ENCODE measurements around the gene CACNB3. TPM values are rescaled to one million over a fixed set of nuclear protein-coding genes. Genes with fewer than 3 reads are reported as not detected.
A peak's percentile ranks its signal among the peaks of the same experiment; 100 is the strongest.

The CACNB3 gene
- total and polyA plus RNA-seq, 2 of the 8 experiments (the other 6 are each of a cell fraction or from before 2014, with no cell fraction given) = 12.5 to 16.0 TPM

DNA sequence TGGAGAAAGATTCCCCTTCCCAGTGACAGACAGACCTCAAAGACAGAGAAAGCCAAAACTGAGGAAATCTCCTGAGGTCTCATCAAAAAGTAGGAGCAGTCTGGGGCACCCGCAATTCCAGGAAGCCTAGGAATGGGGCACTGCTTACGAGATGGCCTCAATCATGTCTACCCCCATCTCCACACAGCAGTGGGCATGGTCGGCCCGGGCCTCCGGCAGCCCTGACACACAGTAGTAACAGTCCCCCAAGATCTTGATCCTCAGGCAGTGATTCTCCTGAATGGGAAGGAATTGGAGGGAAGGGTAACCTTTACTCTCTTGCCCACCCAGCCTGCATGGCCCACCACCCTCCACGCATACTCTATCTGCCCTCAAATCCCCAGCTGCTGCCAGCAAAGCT lies 41.3 kb upstream of the CACNB3 start:
- ChIA-PET CTCF (ENCODE audit: partially characterized antibody) (interaction anchor here (1.7 to 4.1 kb wide), 2 partner anchors 18 to 23 kb away, joined by 5 to 24 read pairs; no protein-coding TSS in a partner anchor), POLR2A (ENCODE audit: partially characterized antibody) (interaction anchor here (0.6 kb wide), 1 partner anchor 16 kb away, joined by 4 read pairs; no protein-coding TSS in a partner anchor)
- Histone ChIP-seq H2AFZ (ENCODE audit: low read length) (no peak overlapping the region), H3K9ac (replicated peaks in 1 of 4; ENCODE audit: extremely low read depth in 1 of 4, low read depth in 3 of 4, low read length in 3 of 4) (no peak overlapping the region), H4K5ac (ENCODE audit: insufficient read length, low read depth, low read length) (no peak overlapping the region), H3K27ac (ENCODE audit: low read depth, low read length) (peak overlapping the region; percentile 37; the same call in 1 of the 2 replicates), H3K4me3 (ENCODE audit: extremely low read depth in 1 of 4, insufficient read depth in 2 of 4, low read depth in 3 of 4, low read length in 4 of 4) (no peak overlapping the region), H3K36me3 (ENCODE audit: control insufficient read depth in 2 of 4, insufficient read depth in 4 of 4, low read length in 3 of 4) (peaks cover 2 to 37% (median 25%) of the 10 kb centered on the region in 4 experiments; a peak in 7 of 8 replicates), H3K79me1 (ENCODE audit: low read depth, low read length) (peaks cover 2% of the 10 kb centered on the region; the same call in 1 of the 2 replicates), H2BK15ac (ENCODE audit: low read length) (0 out of 2 replicates have a peak overlapping the region, but pooled peaks have one; percentile 46), H3K4me2 (ENCODE audit: insufficient read depth in 1 of 2, low read depth in 2 of 2, low read length in 2 of 2) (peak overlapping the region; percentile 32 to 37; a peak in 2 of 4 replicates), H4K91ac (replicated peaks; ENCODE audit: insufficient read length, low read length) (no peak overlapping the region), H2BK12ac (ENCODE audit: low read depth, low read length) (0 out of 2 replicates have a peak overlapping the region, but pooled peaks have one; percentile 9), H2BK120ac (replicated peaks; ENCODE audit: low read depth, low read length) (no peak overlapping the region), H3K23me2 (ENCODE audit: low read depth, low read length) (no peaks in the 10 kb centered on the region), H3K23ac (ENCODE audit: insufficient read length) (no peak overlapping the region), H2AK5ac (ENCODE audit: low read depth, low read length) (no peak overlapping the region; the same call in 1 of the 2 replicates), H3K9me3 (ENCODE audit: insufficient read depth in 2 of 2, low read depth in 1 of 2, low read length in 1 of 2) (no peaks in the 10 kb centered on the region), H2BK5ac (ENCODE audit: low read depth, low read length) (no peak overlapping the region; the same call in 1 of the 2 replicates), H3K79me2 (ENCODE audit: control insufficient read depth in 1 of 2, insufficient read depth in 2 of 2, low read length in 2 of 2) (no peaks in the 10 kb centered on the region), H3K27me3 (replicated peaks in 1 of 4; ENCODE audit: control insufficient read depth in 3 of 4, extremely low read depth in 1 of 4, insufficient read depth in 3 of 4, low read length in 3 of 4) (no peaks in the 10 kb centered on the region), H4K8ac (ENCODE audit: extremely low read depth, insufficient read depth, low read length) (no peak overlapping the region), H4K20me1 (replicated peaks in 1 of 2; ENCODE audit: control insufficient read depth in 1 of 2, insufficient read depth in 2 of 2, low read length in 2 of 2) (peaks cover 0 to 5% of the 10 kb centered on the region in 2 experiments), H3K4ac (replicated peaks; ENCODE audit: insufficient read length, low read depth, low read length) (no peak overlapping the region), H3K56ac (replicated peaks; ENCODE audit: insufficient read length, low read depth, low read length) (no peak overlapping the region), H3K14ac (ENCODE audit: insufficient read length) (no peak overlapping the region), H2BK20ac (ENCODE audit: low read length) (0 out of 2 replicates have a peak overlapping the region, but pooled peaks have one; percentile 90), H3K18ac (ENCODE audit: extremely low read depth, low read length) (no peak overlapping the region), H3K4me1 (replicated peaks in 1 of 4; ENCODE audit: control insufficient read depth in 3 of 4, insufficient read depth in 4 of 4, low read length in 3 of 4) (peaks cover 0 to 14% (median 11%) of the 10 kb centered on the region in 4 experiments; a peak in 6 of 7 replicates)
- FAIRE-seq (no peak), DNase-seq (ENCODE audit: low read depth in 1 of 2, low spot score in 2 of 2) (no peak)
- TF ChIP-seq EP300 (IDR thresholded peaks at IDR 0.05; ENCODE audit: borderline replicate concordance in 1 of 2, low read depth in 2 of 2, low read length in 2 of 2) (no peak), JUN (IDR thresholded peaks at IDR 0.05; ENCODE audit: low read depth, low read length) (no peak), BCL11A (IDR thresholded peaks at IDR 0.05; ENCODE audit: low read depth in 2 of 2, low read length in 2 of 2) (no peak), CEBPB (IDR thresholded peaks at IDR 0.05; ENCODE audit: low read depth, low read length) (no peak), HDAC2 (IDR thresholded peaks at IDR 0.05; ENCODE audit: borderline replicate concordance in 1 of 2, low read depth in 2 of 2, low read length in 2 of 2) (no peak), HDAC6 (IDR thresholded peaks at IDR 0.05; ENCODE audit: low read depth, low read length) (no peak), CTBP2 (IDR thresholded peaks at IDR 0.05; ENCODE audit: borderline replicate concordance, insufficient read depth, insufficient read length, low read length) (no peak), TAF7 (optimal IDR thresholded peaks at IDR 0.05; ENCODE audit: borderline replicate concordance, low read depth, low read length) (no peak)
- TF ChIP-seq, protein P1, sequence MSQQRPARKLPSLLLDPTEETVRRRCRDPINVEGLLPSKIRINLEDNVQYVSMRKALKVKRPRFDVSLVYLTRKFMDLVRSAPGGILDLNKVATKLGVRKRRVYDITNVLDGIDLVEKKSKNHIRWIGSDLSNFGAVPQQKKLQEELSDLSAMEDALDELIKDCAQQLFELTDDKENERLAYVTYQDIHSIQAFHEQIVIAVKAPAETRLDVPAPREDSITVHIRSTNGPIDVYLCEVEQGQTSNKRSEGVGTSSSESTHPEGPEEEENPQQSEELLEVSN (IDR thresholded peaks at IDR 0.05) = no peak
- TF ChIP-seq, protein P2, sequence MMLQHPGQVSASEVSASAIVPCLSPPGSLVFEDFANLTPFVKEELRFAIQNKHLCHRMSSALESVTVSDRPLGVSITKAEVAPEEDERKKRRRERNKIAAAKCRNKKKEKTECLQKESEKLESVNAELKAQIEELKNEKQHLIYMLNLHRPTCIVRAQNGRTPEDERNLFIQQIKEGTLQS (IDR thresholded peaks at IDR 0.05; ENCODE audit: insufficient read depth, low read depth, low read length) = no peak
- 84% methylated on average over 6 of the region's 6 CpGs; no CpG with 5 or more reads in 1 of the 2 experiments for WGBS, 2 experiments (ENCODE audit: extremely low coverage in 1 of 2, insufficient coverage in 1 of 2, insufficient read length in 1 of 2, insufficient replicate concordance in 2 of 2, low coverage in 1 of 2, low lambda C conversion rate in 2 of 2, missing lambda C conversion rate in 1 of 2)

All from H1 (cell line).